HG03575 (cell line): ENCODE measurements around the gene SAP25.

ENCODE experiments used
- ATAC-seq: cut with Tn5 transposase; IDR thresholded peaks from one replicate; pipeline ENCODE4 v1.9.1; 2021; ENCODE audit not compliant: unreplicated experiment, insufficient number of reproducible peaks, low FRiP score; ENCODE audit errors: extremely low read depth

SAP25 gene

DNA sequence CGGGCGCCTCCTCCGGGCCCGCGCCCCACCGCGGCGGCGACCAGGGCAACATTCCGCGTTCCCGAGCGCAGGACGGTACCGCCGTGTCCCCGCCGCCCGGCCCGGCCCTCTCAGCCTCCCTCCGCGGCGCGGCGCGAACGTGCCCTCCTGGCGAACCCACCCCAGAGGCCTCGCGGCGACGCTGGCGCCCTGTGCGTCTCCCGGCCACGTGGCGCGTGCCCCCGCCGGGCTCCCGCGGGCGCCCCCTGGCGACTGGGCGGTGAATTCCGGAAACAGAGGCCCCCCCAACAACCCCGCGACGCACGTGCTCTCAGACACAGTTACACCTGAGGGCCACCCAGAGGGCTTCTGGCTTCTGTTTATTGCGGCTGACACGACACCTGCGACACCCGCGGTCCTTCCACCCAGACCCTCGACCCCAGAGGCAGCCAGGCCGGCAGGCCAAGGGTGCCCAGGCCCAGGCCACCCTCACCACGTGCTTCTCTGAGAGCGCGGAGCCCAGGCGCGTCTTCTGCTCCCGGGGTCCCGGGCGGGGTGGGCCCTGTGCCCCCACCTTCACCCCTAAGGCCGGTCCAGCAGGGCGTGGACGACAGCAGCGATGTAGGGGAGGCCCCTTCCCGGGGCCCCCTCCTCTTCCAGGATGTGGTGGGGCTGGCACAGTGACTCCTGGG lies at the start of gene SAP25:
SAP25 (minus strand) TSS at position 210 of the 671 bp plus-strand sequence; CDS start at position 52, 158 bp downstream.
- no peak for ATAC-seq

- no peak for ATAC-seq
Observed at GRCh38 chr7:100621554-100621953, 47.9 kb upstream of the SAP25 start.

GRCh38 chr7:100620804-100621203 lies 47.1 kb upstream of the SAP25 start:
- no peak for ATAC-seq

- ATAC-seq: no peak
Observed at GRCh38 chr7:100620239-100620638, 46.5 kb upstream of the SAP25 start.

- ATAC-seq: no peak
Observed at GRCh38 chr7:100614308-100614861, 40.7 kb upstream of the SAP25 start.

DNA sequence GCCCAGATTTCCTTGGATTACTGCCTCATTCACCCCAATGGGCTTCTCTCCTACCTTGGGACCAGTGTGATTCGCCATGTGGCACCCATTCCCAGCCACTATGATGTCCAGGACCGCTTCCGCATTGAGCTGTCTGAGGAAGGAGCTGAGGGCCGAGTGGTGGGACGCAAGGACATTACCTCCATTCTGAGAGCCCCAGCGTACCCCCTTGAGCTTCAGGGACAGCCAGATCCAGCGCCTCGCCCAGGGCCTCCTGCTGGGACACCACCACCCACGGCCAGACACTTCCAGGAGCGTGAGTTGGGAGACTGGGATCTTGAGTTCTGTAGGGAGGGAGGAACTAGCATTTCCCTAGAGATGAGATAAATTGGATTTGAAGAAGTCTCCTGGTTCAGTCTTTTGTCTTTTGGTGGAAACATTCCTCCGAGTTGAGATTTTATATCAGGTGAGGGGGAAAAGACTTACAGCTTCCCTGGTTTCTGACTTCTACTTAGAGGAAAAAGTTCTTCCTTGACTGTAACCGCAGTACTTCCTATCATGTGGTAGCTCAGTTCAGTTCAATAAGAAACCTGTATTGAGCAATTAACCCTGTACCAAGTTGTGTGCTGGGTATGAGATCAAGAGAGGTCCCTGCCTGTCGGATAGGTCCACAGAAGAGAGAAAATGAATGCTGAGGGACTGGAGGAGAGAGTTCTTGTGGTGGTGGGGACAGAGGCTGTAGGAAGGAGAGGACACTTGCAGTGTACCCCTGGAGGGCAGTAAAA lies 39.9 kb upstream of the SAP25 start:
- ATAC-seq: no peak

GRCh38 chr7:100612730-100613390 lies 39.2 kb upstream of the SAP25 start:
- ATAC-seq: no peak

- peak; percentile 76 for ATAC-seq
Observed at GRCh38 chr7:100611983-100612729, 38.5 kb upstream of the SAP25 start, which contains the start of gene MOSPD3. MOSPD3 (plus strand) TSS chr7:100612540; CDS start chr7:100612792, 252 bp downstream.

GRCh38 chr7:100609958-100610357 lies 36.3 kb upstream of the SAP25 start:
- no peak for ATAC-seq

GRCh38 chr7:100607111-100607510 lies 33.4 kb upstream of the SAP25 start:
- no peak for ATAC-seq

DNA sequence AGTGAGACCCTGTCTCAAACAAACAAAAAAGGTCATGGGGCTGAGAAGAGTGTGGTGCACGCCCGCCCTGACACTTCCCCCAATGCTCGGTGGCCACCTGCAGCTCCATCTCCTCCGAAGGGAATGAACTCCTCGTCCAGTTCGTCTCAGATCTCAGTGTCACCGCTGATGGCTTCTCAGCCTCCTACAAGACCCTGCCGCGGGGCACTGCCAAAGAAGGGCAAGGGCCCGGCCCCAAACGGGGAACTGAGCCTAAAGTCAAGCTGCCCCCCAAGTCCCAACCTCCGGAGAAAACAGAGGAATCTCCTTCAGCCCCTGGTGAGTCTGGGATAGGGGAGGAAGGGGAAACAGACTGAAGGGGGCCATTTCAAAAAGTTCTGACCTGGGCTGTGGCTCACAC lies 32.6 kb upstream of the SAP25 start:
- no peak for ATAC-seq

DNA sequence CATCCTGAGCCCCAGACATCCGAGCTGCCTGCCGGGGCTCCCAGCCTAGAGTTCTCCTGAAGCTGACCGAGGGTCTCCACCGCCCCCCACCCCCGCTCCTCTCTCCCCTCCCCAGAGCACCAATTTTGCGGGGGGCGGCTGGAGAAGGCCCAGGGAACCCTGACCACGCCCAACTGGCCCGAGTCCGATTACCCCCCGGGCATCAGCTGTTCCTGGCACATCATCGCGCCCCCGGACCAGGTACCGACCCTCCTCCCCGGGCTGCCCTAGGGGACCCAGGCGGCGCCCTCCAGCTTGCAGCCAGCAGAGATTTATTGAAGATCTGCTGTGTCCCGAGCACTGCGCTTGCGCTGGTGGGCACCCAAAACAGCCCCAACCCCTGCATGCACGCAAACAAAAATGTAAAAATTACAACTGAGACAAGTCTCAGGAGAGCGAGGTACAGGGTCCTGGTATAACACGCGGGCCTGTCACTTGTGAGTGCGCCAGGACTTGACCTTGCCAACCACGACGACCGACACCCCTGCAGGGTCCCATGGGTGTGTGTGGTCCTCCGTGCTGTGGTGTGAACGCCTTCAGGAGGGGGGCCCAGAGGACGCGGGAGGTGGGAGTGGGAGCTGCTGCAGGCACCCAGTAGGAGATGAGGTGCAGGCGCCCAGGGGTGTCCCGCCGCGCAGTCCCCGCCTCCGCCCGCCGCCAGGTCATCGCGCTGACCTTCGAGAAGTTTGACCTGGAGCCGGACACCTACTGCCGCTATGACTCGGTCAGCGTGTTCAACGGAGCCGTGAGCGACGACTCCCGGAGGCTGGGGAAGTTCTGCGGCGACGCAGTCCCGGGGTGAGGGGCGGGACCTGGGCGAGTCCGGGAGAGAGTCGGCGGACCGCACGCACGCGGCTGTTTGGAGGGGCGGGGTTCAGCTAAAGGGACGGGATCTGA lies 31.5 kb upstream of the SAP25 start:
- no peak for ATAC-seq

DNA sequence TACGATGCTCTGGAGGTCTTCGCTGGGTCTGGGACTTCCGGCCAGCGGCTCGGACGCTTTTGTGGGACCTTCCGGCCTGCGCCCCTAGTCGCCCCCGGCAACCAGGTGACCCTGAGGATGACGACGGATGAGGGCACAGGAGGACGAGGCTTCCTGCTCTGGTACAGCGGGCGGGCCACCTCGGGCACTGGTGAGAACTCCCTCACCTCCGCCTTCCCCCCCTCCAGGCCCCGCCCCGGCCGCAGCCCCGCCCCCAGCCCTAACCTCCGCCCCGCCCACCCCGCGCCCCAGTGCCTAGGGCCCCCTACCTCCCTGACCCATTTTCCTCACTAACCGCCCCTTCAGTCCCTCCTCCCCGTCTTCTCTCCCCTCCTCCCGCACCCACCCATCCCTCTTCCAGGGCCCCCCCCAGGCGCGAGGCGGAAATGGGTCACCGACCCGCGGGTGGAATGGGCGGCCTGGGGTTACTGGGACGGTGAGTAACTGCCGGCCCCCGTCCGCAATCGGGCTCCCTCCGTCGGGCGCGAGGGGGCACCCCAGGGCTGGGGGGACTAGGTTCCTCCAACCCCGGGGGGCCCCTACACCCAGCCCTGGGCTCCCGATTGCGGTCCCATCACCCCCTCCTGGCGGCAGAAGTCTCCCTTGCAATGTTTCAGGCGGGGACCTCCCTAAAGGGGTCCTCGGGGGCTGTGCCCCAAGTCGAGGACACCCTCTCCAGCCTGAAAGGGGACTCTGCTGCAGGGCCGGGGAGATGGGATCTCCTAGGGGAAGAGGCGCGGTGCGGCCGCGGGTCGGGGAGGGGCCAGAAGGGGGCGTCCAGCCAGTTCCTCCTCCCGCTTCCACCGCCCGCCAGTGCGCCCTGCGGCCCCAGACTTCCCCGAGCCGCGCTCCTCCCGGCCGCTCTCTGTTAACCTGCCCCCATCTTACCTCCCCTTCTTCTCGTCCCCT lies 30.6 kb upstream of the SAP25 start:
- ATAC-seq: no peak

- ATAC-seq: no peak
Observed at GRCh38 chr7:100603726-100604027, 30.0 kb upstream of the SAP25 start.

- ATAC-seq: no peak
Observed at GRCh38 chr7:100602889-100603725, 29.4 kb upstream of the SAP25 start.

- no peak for ATAC-seq
Observed at GRCh38 chr7:100600730-100601038, 27.0 kb upstream of the SAP25 start.
